SU-DHL-6 (cell line): Measurements from ENCODE around the gene SETDB1.

Experiments
- H2AFZ ChIP-seq: fragments of 200-600 bp; sonication (generic); 2 replicates; pipeline ENCODE4 v1.6.1; 2014; ENCODE audit warnings: low read depth, mild to moderate bottlenecking, moderate library complexity, mixed read lengths, antibody characterized with exemption, low read length; ENCODE audit not compliant: severe bottlenecking
- H3F3A ChIP-seq: fragments of 200-600 bp; shearing (Covaris generic); 2 replicates; pipeline ENCODE4 v1.6.0; 2016; ENCODE audit warnings: antibody characterized with exemption, mild to moderate bottlenecking; ENCODE audit not compliant: insufficient read depth
- H3K27ac ChIP-seq: fragments of 200-600 bp; sonication (generic); 2 replicates; pipeline ENCODE4 v1.5.1; 2016; ENCODE audit warnings: low read depth, mild to moderate bottlenecking, low read length, moderate library complexity, mixed read lengths
- H3K27me3 ChIP-seq: fragments of 200-600 bp; sonication (generic), shearing (Covaris generic); 2 replicates; pipeline ENCODE4 v1.6.0; 2014; ENCODE audit warnings: mild to moderate bottlenecking, low read length
- H3K36me3 ChIP-seq: fragments of 200-600 bp; sonication (generic); 2 replicates; pipeline ENCODE4 v1.6.1; 2014; ENCODE audit warnings: mild to moderate bottlenecking, low read length, mixed read lengths
- H3K4me2 ChIP-seq: fragments of 300-600, 200-600 bp; shearing (Covaris generic), sonication (generic); 2 replicates; pipeline ENCODE4 v1.6.0; 2014; ENCODE audit warnings: low read length, low read depth, mild to moderate bottlenecking; ENCODE audit not compliant: poor library complexity, severe bottlenecking
- H3K4me3 ChIP-seq: fragments of 200-600 bp; sonication (generic); 2 replicates; pipeline ENCODE4 v1.5.1; 2014; ENCODE audit warnings: antibody characterized with exemption, low read length, mild to moderate bottlenecking, mixed read lengths; ENCODE audit not compliant: insufficient read depth, poor library complexity, severe bottlenecking
- H3K79me2 ChIP-seq: fragments of 200-600 bp; sonication (generic); 2 replicates; pipeline ENCODE4 v1.6.1; 2014; ENCODE audit warnings: mild to moderate bottlenecking, low read length, moderate library complexity; ENCODE audit not compliant: insufficient read depth
- H3K9ac ChIP-seq: fragments of 200-600 bp; sonication (generic); 2 replicates; pipeline ENCODE4 v1.7.0; 2014; ENCODE audit warnings: mild to moderate bottlenecking, low read length
- H3K9me2 ChIP-seq: fragments of 200-600 bp; sonication (generic); replicated peaks from 2 replicates; pipeline ENCODE4 v1.6.1; 2014; ENCODE audit warnings: low read length; ENCODE audit not compliant: insufficient read depth
- H3K9me3 ChIP-seq: fragments of 200-600 bp; sonication (generic); 2 replicates; pipeline ENCODE4 v1.6.1; 2014; ENCODE audit warnings: low read length, mixed read lengths; ENCODE audit not compliant: insufficient read depth
- H4K20me1 ChIP-seq: fragments of 200-600 bp; sonication (generic); 2 replicates; pipeline ENCODE4 v1.6.1; 2014; ENCODE audit warnings: low read depth, mild to moderate bottlenecking, antibody characterized with exemption, low read length, moderate library complexity, mixed read lengths
- EZH2phosphoT487 ChIP-seq: fragments of 200-600 bp; sonication (generic), shearing (Covaris generic); conservative IDR thresholded peaks from 2 replicates; pipeline ENCODE4 v1.6.1; 2018; ENCODE audit warnings: mild to moderate bottlenecking, antibody characterized with exemption, low read length, moderate library complexity, mixed read lengths
- TF ChIP-seq, protein P1 (sequence below): fragments of 200-600 bp; sonication (generic); IDR thresholded peaks from one replicate; pipeline ENCODE4 v1.5.1; 2017; ENCODE audit warnings: antibody characterized with exemption, mild to moderate bottlenecking, low read length, moderate library complexity; ENCODE audit not compliant: insufficient read depth, poor library complexity, severe bottlenecking

SETDB1 gene

GRCh38 chr1:150960646-150961045 lies 34.5 kb downstream of the SETDB1 start:
- no peak for TF ChIP-seq EZH2phosphoT487
- TF ChIP-seq, protein P1, sequence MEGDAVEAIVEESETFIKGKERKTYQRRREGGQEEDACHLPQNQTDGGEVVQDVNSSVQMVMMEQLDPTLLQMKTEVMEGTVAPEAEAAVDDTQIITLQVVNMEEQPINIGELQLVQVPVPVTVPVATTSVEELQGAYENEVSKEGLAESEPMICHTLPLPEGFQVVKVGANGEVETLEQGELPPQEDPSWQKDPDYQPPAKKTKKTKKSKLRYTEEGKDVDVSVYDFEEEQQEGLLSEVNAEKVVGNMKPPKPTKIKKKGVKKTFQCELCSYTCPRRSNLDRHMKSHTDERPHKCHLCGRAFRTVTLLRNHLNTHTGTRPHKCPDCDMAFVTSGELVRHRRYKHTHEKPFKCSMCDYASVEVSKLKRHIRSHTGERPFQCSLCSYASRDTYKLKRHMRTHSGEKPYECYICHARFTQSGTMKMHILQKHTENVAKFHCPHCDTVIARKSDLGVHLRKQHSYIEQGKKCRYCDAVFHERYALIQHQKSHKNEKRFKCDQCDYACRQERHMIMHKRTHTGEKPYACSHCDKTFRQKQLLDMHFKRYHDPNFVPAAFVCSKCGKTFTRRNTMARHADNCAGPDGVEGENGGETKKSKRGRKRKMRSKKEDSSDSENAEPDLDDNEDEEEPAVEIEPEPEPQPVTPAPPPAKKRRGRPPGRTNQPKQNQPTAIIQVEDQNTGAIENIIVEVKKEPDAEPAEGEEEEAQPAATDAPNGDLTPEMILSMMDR: no peak
- H3K36me3 ChIP-seq: peaks cover 11% of the 10 kb centered on the region; the same call in 1 of the 2 replicates
- H3F3A ChIP-seq: no peaks in the 10 kb centered on the region; the same call in 1 of the 2 replicates
- H3K9ac ChIP-seq: no peak overlapping the region
- H3K4me2 ChIP-seq: no peak overlapping the region
- H3K9me2 ChIP-seq: no peaks in the 10 kb centered on the region
- no peaks in the 10 kb centered on the region for H3K79me2 ChIP-seq
- H3K27me3 ChIP-seq: no peaks in the 10 kb centered on the region
- H2AFZ ChIP-seq: no peak overlapping the region
- H3K4me3 ChIP-seq: no peak overlapping the region
- no peaks in the 10 kb centered on the region for H3K9me3 ChIP-seq
- H4K20me1 ChIP-seq: no peaks in the 10 kb centered on the region
- H3K27ac ChIP-seq: no peak overlapping the region

GRCh38 chr1:150961756-150962155 lies 35.6 kb downstream of the SETDB1 start:
- H3K4me2 ChIP-seq: no peak overlapping the region
- H3K79me2 ChIP-seq: no peaks in the 10 kb centered on the region
- no peak overlapping the region for H3K4me3 ChIP-seq
- H3F3A ChIP-seq: no peaks in the 10 kb centered on the region; the same call in 1 of the 2 replicates
- H3K9ac ChIP-seq: no peak overlapping the region
- no peaks in the 10 kb centered on the region for H3K27me3 ChIP-seq
- no peak overlapping the region for H2AFZ ChIP-seq
- TF ChIP-seq, protein P1: no peak
- TF ChIP-seq EZH2phosphoT487: no peak
- H3K9me3 ChIP-seq: no peaks in the 10 kb centered on the region
- no peaks in the 10 kb centered on the region for H4K20me1 ChIP-seq
- no peaks in the 10 kb centered on the region for H3K9me2 ChIP-seq
- H3K27ac ChIP-seq: no peak overlapping the region
- peaks cover 12% of the 10 kb centered on the region; the same call in 1 of the 2 replicates for H3K36me3 ChIP-seq

- H3K9me2 ChIP-seq: no peaks in the 10 kb centered on the region
- H2AFZ ChIP-seq: no peak overlapping the region
- H3F3A ChIP-seq: no peaks in the 10 kb centered on the region; the same call in 1 of the 2 replicates
- H3K9me3 ChIP-seq: no peaks in the 10 kb centered on the region
- no peak overlapping the region for H3K4me2 ChIP-seq
- H3K79me2 ChIP-seq: no peaks in the 10 kb centered on the region
- H3K27me3 ChIP-seq: no peaks in the 10 kb centered on the region
- no peaks in the 10 kb centered on the region for H4K20me1 ChIP-seq
- H3K9ac ChIP-seq: no peak overlapping the region
- peaks cover 12% of the 10 kb centered on the region; the same call in 1 of the 2 replicates for H3K36me3 ChIP-seq
- H3K27ac ChIP-seq: no peak overlapping the region
- TF ChIP-seq EZH2phosphoT487: no peak
- TF ChIP-seq, protein P1: no peak
- H3K4me3 ChIP-seq: no peak overlapping the region
These were observed 37.4 kb downstream of the SETDB1 start for GRCh38 chr1:150963321-150964163.
